Cerebellar nuclear complex (tissue), 1 donor: ENCODE measurements around the gene NKAIN1.
"Not testable (repeated sequence)": the region's sequence is repeated elsewhere in the genome, so short reads cannot be mapped to it uniquely, and the experiment has no call there.

Experiments used
- DNase-seq, 2 experiments: peaks; one replicate each; lab custom pipeline; 2025; lab: John Stamatoyannopoulos, UW

The NKAIN1 gene

GRCh38 chr1:31198150-31198549 is 41.5 kb downstream of the NKAIN1 start:
- no peak for DNase-seq

- no peak for DNase-seq
These were observed 43.0 kb downstream of the NKAIN1 start for GRCh38 chr1:31196685-31197084.

- DNase-seq, result not testable (repeated sequence)
These were observed 44.4 kb downstream of the NKAIN1 start for GRCh38 chr1:31195267-31195666.

- no peak for DNase-seq
These were observed 46.0 kb downstream of the NKAIN1 start for GRCh38 chr1:31193729-31194128.

GRCh38 chr1:31191281-31191680 is 48.4 kb downstream of the NKAIN1 start:
- no peak for DNase-seq

- DNase-seq, result peak; percentile 51 to 79
These were observed 49.7 kb downstream of the NKAIN1 start for GRCh38 chr1:31189696-31190674.

GRCh38 chr1:31183927-31184554 is 55.6 kb downstream of the NKAIN1 start:
- no peak for DNase-seq

- DNase-seq, result no peak
These were observed 56.6 kb downstream of the NKAIN1 start for GRCh38 chr1:31183126-31183525.

GRCh38 chr1:31182352-31182751 is 57.3 kb downstream of the NKAIN1 start:
- no peak for DNase-seq

GRCh38 chr1:31181515-31182343 is 58.0 kb downstream of the NKAIN1 start:
- DNase-seq, result no peak

- DNase-seq, result no peak
These were observed 59.3 kb downstream of the NKAIN1 start for GRCh38 chr1:31180338-31180737.

- DNase-seq, result not testable (repeated sequence)
These were observed 63.4 kb downstream of the NKAIN1 start for GRCh38 chr1:31176291-31176690.

- no peak for DNase-seq
These were observed 69.3 kb downstream of the NKAIN1 start for GRCh38 chr1:31170486-31170735.

GRCh38 chr1:31166462-31166861 is 73.2 kb downstream of the NKAIN1 start:
- no peak for DNase-seq

GRCh38 chr1:31164291-31164690 is 75.4 kb downstream of the NKAIN1 start:
- DNase-seq, result no peak

GRCh38 chr1:31163866-31164265 is 75.8 kb downstream of the NKAIN1 start:
- no peak for DNase-seq

GRCh38 chr1:31161571-31161970 is 78.1 kb downstream of the NKAIN1 start:
- DNase-seq, result no peak

- no peak for DNase-seq
These were observed 79.6 kb downstream of the NKAIN1 start for GRCh38 chr1:31159869-31160611.

- DNase-seq, result no peak
These were observed 80.4 kb downstream of the NKAIN1 start for GRCh38 chr1:31159323-31159722.

- peak in 1 of 2 experiments; percentile 20 for DNase-seq
These were observed 84.4 kb downstream of the NKAIN1 start for GRCh38 chr1:31155216-31155806.

GRCh38 chr1:31154632-31155215 is 85.0 kb downstream of the NKAIN1 start:
- peak in 1 of 2 experiments; percentile 23 for DNase-seq
